GM21447 (cell line): ENCODE results near the gene PATJ.

Source experiments
- ATAC-seq: cut with Tn5 transposase; IDR thresholded peaks from one replicate; pipeline ENCODE4 v1.9.1; 2021; ENCODE audit not compliant: unreplicated experiment

The PATJ gene

GRCh38 chr1:61976566-61976965 is 234.3 kb downstream of the PATJ start:
- ATAC-seq: no peak

GRCh38 chr1:61978796-61979195 is 236.5 kb downstream of the PATJ start:
- ATAC-seq: no peak

- no peak for ATAC-seq
Measured at GRCh38 chr1:61979729-61980128, 237.4 kb downstream of the PATJ start.

- no peak for ATAC-seq
Measured at GRCh38 chr1:61980561-61980960, 238.3 kb downstream of the PATJ start.

- ATAC-seq: no peak
Measured at GRCh38 chr1:61981870-61982660, 239.8 kb downstream of the PATJ start.

- ATAC-seq: no peak
Measured at GRCh38 chr1:61983236-61983635, 241.0 kb downstream of the PATJ start.

- no peak for ATAC-seq
Measured at GRCh38 chr1:61992257-61992656, 250.0 kb downstream of the PATJ start.

GRCh38 chr1:61993331-61993961 is 251.2 kb downstream of the PATJ start:
- no peak for ATAC-seq

GRCh38 chr1:61995641-61996040 is 253.4 kb downstream of the PATJ start:
- no peak for ATAC-seq

GRCh38 chr1:61997123-61997522 is 254.8 kb downstream of the PATJ start:
- ATAC-seq: no peak

- ATAC-seq: no peak
Measured at GRCh38 chr1:62003777-62004176, 261.5 kb downstream of the PATJ start.

GRCh38 chr1:62006690-62007089 is 264.4 kb downstream of the PATJ start:
- ATAC-seq: no peak

GRCh38 chr1:62011006-62011405 is 268.7 kb downstream of the PATJ start:
- no peak for ATAC-seq

GRCh38 chr1:62012095-62012494 is 269.8 kb downstream of the PATJ start:
- no peak for ATAC-seq

- ATAC-seq: no peak
Measured at GRCh38 chr1:62012836-62013235, 270.6 kb downstream of the PATJ start.

GRCh38 chr1:62013264-62013663 is 271.0 kb downstream of the PATJ start:
- no peak for ATAC-seq

GRCh38 chr1:62022382-62022983 is 280.2 kb downstream of the PATJ start:
- no peak for ATAC-seq

- ATAC-seq: no peak
Measured at GRCh38 chr1:62024690-62025089, 282.4 kb downstream of the PATJ start.

GRCh38 chr1:62025154-62025553 is 282.9 kb downstream of the PATJ start:
- no peak for ATAC-seq

- ATAC-seq: no peak
Measured at GRCh38 chr1:62025892-62026291, 283.6 kb downstream of the PATJ start.

GRCh38 chr1:62029704-62030103 is 287.4 kb downstream of the PATJ start:
- ATAC-seq: no peak

- no peak for ATAC-seq
Measured at GRCh38 chr1:62034790-62035189, 292.5 kb downstream of the PATJ start.
